GM10248 (cell line): Measurements from ENCODE around the gene CLMN.

Source experiments
- CTCF ChIA-PET: fragments of 300-600 bp; sonication (Branson Sonifier 250); formaldehyde crosslinking; extraction: SDS; loops from one replicate; lab custom pipeline; 2021; ENCODE audit warnings: antibody characterized with exemption; lab: Yijun Ruan, JAX
- POLR2A ChIA-PET: fragments of 350-650 bp; sonication (Branson Sonifier 250); formaldehyde crosslinking; extraction: SDS; loops from one replicate; lab custom pipeline; 2020; ENCODE audit warnings: antibody characterized with exemption; lab: Yijun Ruan, JAX
- DNase-seq: peaks from one replicate; pipeline ENCODE4 v3.0.0; 2012; ENCODE audit errors: extremely low spot score
- CTCF ChIP-seq: IDR thresholded peaks from 2 replicates; pipeline ENCODE4 v1.5.1; 2012; ENCODE audit warnings: mild to moderate bottlenecking, low read depth; ENCODE audit errors: extremely low read depth, missing control alignments, control extremely low read depth

The CLMN gene

DNA sequence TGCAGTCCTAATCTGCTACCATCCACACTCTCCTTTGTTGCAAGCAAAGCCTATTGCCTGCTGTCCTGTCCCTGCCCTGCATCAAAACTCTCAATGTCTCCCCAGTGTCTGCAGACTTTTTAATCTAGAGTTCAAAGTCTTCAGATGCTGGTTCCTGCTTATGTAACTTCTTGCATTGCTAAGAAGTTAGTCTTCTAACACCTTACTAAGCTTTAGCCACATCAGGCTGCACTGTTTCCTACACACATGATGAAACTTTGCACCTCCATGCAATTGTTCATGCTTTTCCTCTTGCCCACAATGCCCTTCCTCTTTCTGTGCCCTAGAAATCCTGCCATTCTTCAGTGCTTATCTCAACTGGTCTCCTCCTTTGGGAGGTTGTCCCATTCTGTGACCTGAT lies 146.2 kb downstream of the CLMN start:
- TF ChIP-seq CTCF, result no peak
- ChIA-PET CTCF (no interaction called here), POLR2A (no interaction called here)
- no peak for DNase-seq

- TF ChIP-seq CTCF, result no peak
- CTCF ChIA-PET, result no interaction called here
- DNase-seq, result no peak
- POLR2A ChIA-PET, result no interaction called here
Observed at GRCh38 chr14:95167177-95167576, 152.5 kb downstream of the CLMN start.

DNA sequence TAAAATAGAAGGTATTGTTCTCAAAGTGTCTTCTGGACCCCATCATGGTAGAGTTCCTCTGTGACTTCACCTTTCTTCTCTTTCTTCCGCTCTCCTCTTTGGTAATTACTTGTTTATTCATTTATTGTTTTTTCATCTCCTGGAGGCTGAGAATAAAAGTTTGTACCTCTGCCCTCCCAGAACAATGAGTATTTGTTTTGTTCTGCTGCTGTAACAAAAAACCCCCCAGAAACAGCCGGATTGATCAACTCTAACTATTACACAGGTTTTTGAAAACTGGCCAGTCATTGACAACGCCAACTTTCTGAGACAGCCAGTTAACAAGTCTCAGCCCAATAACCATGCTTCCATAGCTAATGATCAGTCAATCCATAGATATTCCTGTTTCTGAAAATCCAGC lies 154.2 kb downstream of the CLMN start:
- CTCF ChIA-PET, result interaction anchor here (1.0 to 1.8 kb wide), 3 partner anchors 11 to 59 kb away, joined by 3 to 4 read pairs (median 3); no protein-coding TSS in a partner anchor
- POLR2A ChIA-PET, result no interaction called here
- no peak for DNase-seq
- no peak for TF ChIP-seq CTCF

DNA sequence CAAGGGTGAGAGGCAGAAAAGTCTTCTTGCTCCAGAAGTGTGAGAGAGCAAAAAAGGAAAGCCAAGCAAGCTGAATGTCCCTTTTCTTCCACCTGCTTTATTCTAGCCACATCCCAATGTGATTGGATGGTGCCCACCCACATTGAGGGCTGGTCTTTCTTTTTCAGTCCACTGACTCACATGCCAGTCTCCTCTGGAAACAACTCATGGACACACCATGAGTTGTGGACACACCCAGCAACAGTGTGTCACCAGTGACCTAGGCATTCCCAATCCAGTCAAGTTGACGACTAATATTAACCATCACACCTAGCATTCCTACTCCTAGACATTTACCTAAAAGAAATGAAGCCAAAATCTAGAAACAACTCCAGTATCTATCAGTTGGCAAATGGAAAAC lies 155.2 kb downstream of the CLMN start:
- ChIA-PET POLR2A (no interaction called here), CTCF (interaction anchor here (1.0 to 1.1 kb wide), 2 partner anchors 10 to 60 kb away, joined by 3 read pairs; no protein-coding TSS in a partner anchor)
- DNase-seq, result no peak
- no peak for TF ChIP-seq CTCF

DNA sequence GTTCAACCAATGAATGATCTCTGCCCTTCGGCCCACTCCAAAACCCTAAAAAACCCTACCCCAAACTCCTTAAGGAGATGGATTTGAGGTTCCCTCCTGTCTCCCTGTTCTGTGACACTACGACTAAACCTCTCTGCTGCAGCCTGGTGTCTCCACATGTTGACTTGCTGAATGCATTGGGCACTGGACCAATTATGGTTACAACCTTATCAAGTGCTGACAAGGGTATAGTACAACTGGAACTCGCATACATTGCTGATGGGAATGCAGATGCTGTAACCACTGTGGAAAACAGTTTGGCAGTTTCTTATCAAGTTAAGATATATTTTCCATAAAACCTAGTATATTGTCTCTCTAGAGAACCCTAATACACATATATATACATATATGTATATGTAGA lies 156.0 kb downstream of the CLMN start:
- CTCF ChIA-PET, result no interaction called here
- TF ChIP-seq CTCF, result no peak
- no peak for DNase-seq
- POLR2A ChIA-PET, result no interaction called here

GRCh38 chr14:95163132-95163531 lies 156.6 kb downstream of the CLMN start:
- CTCF ChIA-PET, result no interaction called here

More at GRCh38 chr14:95163132-95163531, 156.6 kb downstream of the CLMN start:
- POLR2A ChIA-PET, result no interaction called here
- DNase-seq, result no peak
- no peak for TF ChIP-seq CTCF
